Fibroblast of lung (primary cell): Measurements from ENCODE around the gene MYRFL. TPM values are rescaled to one million over a fixed set of nuclear protein-coding genes. Genes with fewer than 3 reads are reported as not detected.
"Not testable (repeated sequence)": the region's sequence is repeated elsewhere in the genome, so short reads cannot be mapped to it uniquely, and the experiment has no call there.

Experiments
- DNase-seq, 2 donors: peaks; one replicate each; pipeline versions ENCODE4 v3.0.0 to v3.0.0-alpha.2; 2010; ENCODE audit warnings: low read depth in 2 of 2
- H2AFZ ChIP-seq: 2 replicates; pipeline ENCODE4 v1.5.1; 2012; ENCODE audit warnings: low read length, control low read depth, inconsistent platforms
- H3K27ac ChIP-seq: 2 replicates; pipeline ENCODE4 v1.5.1; 2011; ENCODE audit warnings: low read length, control low read depth; ENCODE audit not compliant: insufficient read depth
- H3K27me3 ChIP-seq: 2 replicates; pipeline ENCODE4 v1.5.1; 2011; ENCODE audit warnings: mild to moderate bottlenecking, low read length; ENCODE audit not compliant: control insufficient read depth, insufficient read depth
- H3K36me3 ChIP-seq: 2 replicates; pipeline ENCODE4 v1.5.1; 2011; ENCODE audit warnings: low read length; ENCODE audit not compliant: control insufficient read depth, insufficient read depth
- H3K4me1 ChIP-seq: 2 replicates; pipeline ENCODE4 v1.5.1; 2011; ENCODE audit warnings: low read length; ENCODE audit not compliant: control insufficient read depth, insufficient read depth; ENCODE audit errors: extremely low read depth
- H3K4me2 ChIP-seq: 2 replicates; pipeline ENCODE4 v1.5.1; 2011; ENCODE audit warnings: low read length, control low read depth; ENCODE audit not compliant: insufficient read depth; ENCODE audit errors: extremely low read depth
- H3K4me3 ChIP-seq, 4 experiments: fragments of 200-600 bp in 1 of 4; sonication (generic) in 1 of 4; replicated peaks in 1 of 4; 2 replicates each; pipeline ENCODE4 v1.5.1; 2011 to 2016; ENCODE audit warnings: low read length in 4 of 4, low read depth in 3 of 4, mild to moderate bottlenecking in 3 of 4, control low read depth in 2 of 4, inconsistent platforms in 1 of 4, mixed read lengths in 1 of 4; ENCODE audit not compliant: insufficient read depth in 1 of 4; ENCODE audit errors: control extremely low read depth in 1 of 4
- H3K79me2 ChIP-seq: 2 replicates; pipeline ENCODE4 v1.5.1; 2012; ENCODE audit warnings: mild to moderate bottlenecking, low read length, inconsistent platforms; ENCODE audit not compliant: control insufficient read depth, insufficient read depth
- H3K9ac ChIP-seq: 2 replicates; pipeline ENCODE4 v1.5.1; 2011; ENCODE audit warnings: mild to moderate bottlenecking, low read length, control low read depth; ENCODE audit not compliant: insufficient read depth
- H3K9me3 ChIP-seq: 2 replicates; pipeline ENCODE4 v1.5.1; 2012; ENCODE audit warnings: low read depth, low read length; ENCODE audit not compliant: control insufficient read depth, insufficient read depth
- H4K20me1 ChIP-seq: 2 replicates; pipeline ENCODE4 v1.5.1; 2011; ENCODE audit warnings: low read length; ENCODE audit not compliant: control insufficient read depth, insufficient read depth; ENCODE audit errors: extremely low read depth
- CTCF ChIP-seq, 2 donors: IDR thresholded peaks in 1 of 2; conservative IDR thresholded peaks in 1 of 2; 1 replicate in 1 of 2; 2 replicates in 1 of 2; pipeline ENCODE4 v1.5.1; 2011 to 2012; ENCODE audit warnings: low read length in 2 of 2, control low read depth in 1 of 2, inconsistent platforms in 1 of 2, low read depth in 1 of 2, mild to moderate bottlenecking in 1 of 2
- EZH2 ChIP-seq: IDR thresholded peaks from 2 replicates; pipeline ENCODE4 v1.5.1; 2012; ENCODE audit warnings: low read length, control low read depth, mild to moderate bottlenecking; ENCODE audit errors: missing control alignments
- polyA plus RNA-seq, 2 donors: library from polyadenylated mRNA; depleted of rRNA in 1 of 2; stranded (reverse) in 1 of 2; unstranded in 1 of 2; fragments of >200 nt; gene quantifications; 2 replicates each; pipeline ENCODE4 v1.2.1, GENCODE V29; 2011 to 2012; ENCODE audit warnings: missing spikeins in 1 of 2
- total RNA-seq: library from RNA; depleted of rRNA; stranded (reverse); fragments of >200 nt; gene quantifications from 2 replicates; pipeline ENCODE4 v1.2.1, GENCODE V29; 2014

The MYRFL gene
- total and polyA plus RNA-seq, 2 donors (not counting 1 experiment from before 2014, with no cell fraction given), result not detected

DNA sequence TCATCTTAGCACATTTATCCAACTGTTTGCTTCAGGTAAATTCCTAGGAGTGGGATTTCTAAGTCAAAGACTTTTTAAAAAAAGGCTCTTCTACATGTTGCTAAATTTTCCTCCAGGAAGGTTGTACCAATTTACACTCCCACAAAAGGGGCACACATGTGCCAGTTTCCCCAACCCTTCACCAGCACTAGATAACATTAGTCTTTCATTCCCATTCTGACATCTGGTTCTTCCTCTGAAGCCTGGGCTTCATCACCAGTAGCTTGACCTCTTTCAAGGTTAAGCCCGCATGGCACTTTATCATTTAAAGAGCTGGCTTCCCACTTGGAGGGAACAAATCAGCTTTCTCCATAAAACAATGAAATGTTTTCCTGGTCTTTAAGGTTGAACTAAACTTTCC, 168.4 kb downstream of the MYRFL start:
- Histone ChIP-seq H4K20me1 (no peaks in the 10 kb centered on the region), H3K79me2 (no peaks in the 10 kb centered on the region)

DNA sequence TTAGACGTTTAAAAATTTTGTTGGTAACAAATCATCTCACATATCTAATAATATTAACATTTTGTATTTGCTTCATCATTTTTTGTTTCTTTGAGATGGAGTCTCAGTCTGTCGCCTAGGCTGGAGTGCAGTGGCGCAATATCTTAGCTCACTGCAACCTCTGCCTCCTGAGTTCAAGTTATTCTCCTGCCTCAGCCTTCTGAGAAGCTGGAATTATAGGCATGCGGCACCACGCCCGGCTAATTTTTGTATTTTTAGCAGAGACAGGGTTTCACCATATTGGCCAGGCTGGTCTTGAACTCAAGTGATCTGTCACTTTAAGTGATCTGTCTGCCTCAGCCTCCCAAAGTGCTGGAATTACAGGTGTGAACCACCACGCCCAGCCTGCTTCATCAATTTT, 169.1 kb downstream of the MYRFL start:
- H3K27me3 ChIP-seq, H3K4me1 ChIP-seq, H3K27ac ChIP-seq, H2AFZ ChIP-seq, H4K20me1 ChIP-seq, H3K79me2 ChIP-seq, DNase-seq, H3K9me3 ChIP-seq, H3K4me2 ChIP-seq, H3K4me3 ChIP-seq, H3K36me3 ChIP-seq, H3K9ac ChIP-seq: not testable (repeated sequence)

More for the DNA sequence above, 168.4 kb downstream of the MYRFL start:
- no peak for DNase-seq
- Histone ChIP-seq H3K4me2 (no peak overlapping the region), H3K36me3 (no peaks in the 10 kb centered on the region), H3K9ac (no peak overlapping the region), H3K4me1 (peaks cover 4% of the 10 kb centered on the region), H3K27ac (no peak overlapping the region), H2AFZ (no peak overlapping the region), H3K4me3 (no peak overlapping the region), H3K9me3 (no peaks in the 10 kb centered on the region), H3K27me3 (no peaks in the 10 kb centered on the region)
- no peak for TF ChIP-seq CTCF (conservative IDR thresholded peaks at IDR 0.05 in 1 of 2, IDR thresholded peaks at IDR 0.05 in 1 of 2; ENCODE audit: low read depth in 1 of 2, low read length in 2 of 2)

DNA sequence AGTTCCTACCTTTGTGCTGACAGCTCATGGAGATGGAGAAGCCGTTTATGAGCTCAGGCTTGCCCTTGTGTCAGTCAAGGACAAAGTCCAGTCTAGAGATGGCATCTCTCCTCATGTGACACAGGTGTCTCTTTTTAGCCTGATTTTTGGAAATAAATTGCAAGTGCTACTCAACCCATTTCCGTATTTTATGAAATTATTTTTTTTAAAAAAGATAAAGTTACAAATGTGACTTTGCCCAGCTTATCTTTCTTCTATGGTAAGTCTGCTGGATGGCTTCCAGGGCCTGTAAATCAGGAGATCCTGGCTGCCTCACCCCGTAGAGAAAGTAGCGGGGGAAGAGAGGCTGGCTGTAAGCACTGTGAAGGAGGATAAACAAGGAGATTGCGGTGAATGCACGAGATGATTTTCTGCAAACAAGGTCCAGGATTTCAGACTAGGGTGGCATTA, 169.7 kb downstream of the MYRFL start:
- TF ChIP-seq EZH2 (no peak), CTCF (conservative IDR thresholded peaks at IDR 0.05 in 1 of 2, IDR thresholded peaks at IDR 0.05 in 1 of 2; ENCODE audit: low read depth in 1 of 2, low read length in 2 of 2) (no peak)

More for the DNA sequence above, 169.7 kb downstream of the MYRFL start:
- DNase-seq, result no peak
- no peaks in the 10 kb centered on the region for H4K20me1 ChIP-seq
- no peak overlapping the region for H2AFZ ChIP-seq
- no peak overlapping the region for H3K27ac ChIP-seq
- no peaks in the 10 kb centered on the region for H3K9me3 ChIP-seq
- H3K4me3 ChIP-seq, result no peak overlapping the region
- H3K36me3 ChIP-seq, result no peaks in the 10 kb centered on the region
- no peaks in the 10 kb centered on the region for H3K79me2 ChIP-seq
- H3K9ac ChIP-seq, result no peak overlapping the region
- H3K27me3 ChIP-seq, result no peaks in the 10 kb centered on the region
- no peaks in the 10 kb centered on the region for H3K4me1 ChIP-seq
- no peak overlapping the region for H3K4me2 ChIP-seq
